GM21825 (cell line): Measurements from ENCODE around the gene MYO1D.
"Not testable (repeated sequence)": the region's sequence is repeated elsewhere in the genome, so short reads cannot be mapped to it uniquely, and the experiment has no call there.

Source experiments
- ATAC-seq: cut with Tn5 transposase; IDR thresholded peaks from one replicate; pipeline ENCODE4 v1.9.1; 2021; ENCODE audit warnings: mild to moderate bottlenecking, moderate library complexity; ENCODE audit not compliant: unreplicated experiment

MYO1D gene

GRCh38 chr17:32821987-32822934 is 54.7 kb downstream of the MYO1D start:
- ATAC-seq, result not testable (repeated sequence)

- no peak for ATAC-seq
Measured at GRCh38 chr17:32820440-32820839, 56.5 kb downstream of the MYO1D start.

GRCh38 chr17:32819787-32820186 is 57.1 kb downstream of the MYO1D start:
- no peak for ATAC-seq

- no peak for ATAC-seq
Measured at GRCh38 chr17:32819035-32819434, 57.9 kb downstream of the MYO1D start.

- no peak for ATAC-seq
Measured at GRCh38 chr17:32815460-32815859, 61.5 kb downstream of the MYO1D start.

GRCh38 chr17:32814836-32815235 is 62.1 kb downstream of the MYO1D start:
- ATAC-seq, result no peak

- no peak for ATAC-seq
Measured at GRCh38 chr17:32813021-32813420, 63.9 kb downstream of the MYO1D start.

- ATAC-seq, result no peak
Measured at GRCh38 chr17:32810690-32811089, 66.2 kb downstream of the MYO1D start.

GRCh38 chr17:32807577-32807976 is 69.3 kb downstream of the MYO1D start:
- no peak for ATAC-seq

- ATAC-seq, result no peak
Measured at GRCh38 chr17:32806646-32807045, 70.3 kb downstream of the MYO1D start.

- no peak for ATAC-seq
Measured at GRCh38 chr17:32805029-32805976, 71.6 kb downstream of the MYO1D start.

- no peak for ATAC-seq
Measured at GRCh38 chr17:32803544-32803943, 73.4 kb downstream of the MYO1D start.

- ATAC-seq, result no peak
Measured at GRCh38 chr17:32802306-32802705, 74.6 kb downstream of the MYO1D start.

- ATAC-seq, result no peak
Measured at GRCh38 chr17:32801641-32802040, 75.3 kb downstream of the MYO1D start.

- no peak for ATAC-seq
Measured at GRCh38 chr17:32801193-32801592, 75.7 kb downstream of the MYO1D start.

- ATAC-seq, result no peak
Measured at GRCh38 chr17:32798938-32799337, 78.0 kb downstream of the MYO1D start.

- no peak for ATAC-seq
Measured at GRCh38 chr17:32795339-32795979, 81.5 kb downstream of the MYO1D start.

- ATAC-seq, result no peak
Measured at GRCh38 chr17:32794533-32795246, 82.2 kb downstream of the MYO1D start.

GRCh38 chr17:32793841-32794240 is 83.1 kb downstream of the MYO1D start:
- ATAC-seq, result no peak

GRCh38 chr17:32792207-32792606 is 84.7 kb downstream of the MYO1D start:
- ATAC-seq, result no peak
